SK-N-MC (cell line): ENCODE results near the gene TMPRSS11D.

Experiments
- EZH2 ChIP-seq: fragments of 200-600 bp; sonication (generic); IDR thresholded peaks from one replicate; pipeline ENCODE4 v1.6.1; 2017; ENCODE audit warnings: antibody characterized with exemption
- FOXP2 ChIP-seq: optimal IDR thresholded peaks from 2 replicates; pipeline ENCODE3; 2011; ENCODE audit warnings: mild to moderate bottlenecking, moderate library complexity; ENCODE audit not compliant: insufficient read depth; ENCODE audit errors: extremely low read length, control extremely low read depth
- POLR2AphosphoS5 ChIP-seq: IDR thresholded peaks from 2 replicates; pipeline ENCODE4 v1.6.1; 2012; ENCODE audit warnings: mild to moderate bottlenecking, low read depth, low read length, borderline replicate concordance

- TF ChIP-seq FOXP2 (no peak), EZH2 (no peak), POLR2AphosphoS5 (no peak)
Observed at GRCh38 chr4:67853336-67853735, 30.5 kb downstream of the TMPRSS11D start.
